Type B pancreatic cell (in vitro differentiated cells): Measurements from ENCODE around the gene RAD9A. TPM values are rescaled to one million over a fixed set of nuclear protein-coding genes. Genes with fewer than 3 reads are reported as not detected.

Source experiments
- DNase-seq: peaks from one replicate; pipeline ENCODE4 v3.0.0; 2021; ENCODE audit warnings: mixed read lengths; ENCODE audit not compliant: unreplicated experiment; ENCODE audit errors: extremely low spot score
- H3K27ac Mint-ChIP-seq: 2 replicates; pipeline ENCODE4 v1.8.0; 2021; ENCODE audit warnings: mild to moderate bottlenecking, mixed read lengths
- H3K27me3 Mint-ChIP-seq: 2 replicates; pipeline ENCODE4 v1.8.0; 2021; ENCODE audit warnings: mixed read lengths
- H3K36me3 Mint-ChIP-seq: 2 replicates; pipeline ENCODE4 v1.8.0; 2021; ENCODE audit warnings: mixed read lengths
- H3K4me1 Mint-ChIP-seq: one replicate; pipeline ENCODE4 v1.8.0; 2021; ENCODE audit warnings: mixed read lengths; ENCODE audit not compliant: unreplicated experiment
- H3K4me3 Mint-ChIP-seq: 2 replicates; pipeline ENCODE4 v1.8.0; 2021; ENCODE audit warnings: mild to moderate bottlenecking, mixed read lengths
- H3K9me3 Mint-ChIP-seq: 2 replicates; pipeline ENCODE4 v1.8.0; 2021; ENCODE audit warnings: mixed read lengths
- total RNA-seq: library from RNA; stranded (reverse); gene quantifications from 2 replicates; pipeline ENCODE4 v1.2.1, GENCODE V29; 2021; ENCODE audit warnings: low replicate concordance
- TF ChIP-seq, protein P1 (sequence below): fragments of 200-600 bp; sonication (generic); conservative IDR thresholded peaks from 2 replicates; pipeline ENCODE4 v1.5.0; 2021; ENCODE audit warnings: antibody characterized with exemption, mild to moderate bottlenecking

Gene RAD9A
- total RNA-seq, 1 donor from 2014 or later = 41.2 TPM

GRCh38 chr11:67395555-67396258 is 3.9 kb downstream of the RAD9A start:
- DNase-seq = no peak
- H3K9me3 Mint-ChIP-seq = no peaks in the 10 kb centered on the region
- no peak overlapping the region for H3K27ac Mint-ChIP-seq
- H3K27me3 Mint-ChIP-seq = no peaks in the 10 kb centered on the region
- no peak overlapping the region for H3K4me3 Mint-ChIP-seq
- H3K36me3 Mint-ChIP-seq = no peaks in the 10 kb centered on the region
- peaks cover 8% of the 10 kb centered on the region for H3K4me1 Mint-ChIP-seq
- TF ChIP-seq, protein P1, sequence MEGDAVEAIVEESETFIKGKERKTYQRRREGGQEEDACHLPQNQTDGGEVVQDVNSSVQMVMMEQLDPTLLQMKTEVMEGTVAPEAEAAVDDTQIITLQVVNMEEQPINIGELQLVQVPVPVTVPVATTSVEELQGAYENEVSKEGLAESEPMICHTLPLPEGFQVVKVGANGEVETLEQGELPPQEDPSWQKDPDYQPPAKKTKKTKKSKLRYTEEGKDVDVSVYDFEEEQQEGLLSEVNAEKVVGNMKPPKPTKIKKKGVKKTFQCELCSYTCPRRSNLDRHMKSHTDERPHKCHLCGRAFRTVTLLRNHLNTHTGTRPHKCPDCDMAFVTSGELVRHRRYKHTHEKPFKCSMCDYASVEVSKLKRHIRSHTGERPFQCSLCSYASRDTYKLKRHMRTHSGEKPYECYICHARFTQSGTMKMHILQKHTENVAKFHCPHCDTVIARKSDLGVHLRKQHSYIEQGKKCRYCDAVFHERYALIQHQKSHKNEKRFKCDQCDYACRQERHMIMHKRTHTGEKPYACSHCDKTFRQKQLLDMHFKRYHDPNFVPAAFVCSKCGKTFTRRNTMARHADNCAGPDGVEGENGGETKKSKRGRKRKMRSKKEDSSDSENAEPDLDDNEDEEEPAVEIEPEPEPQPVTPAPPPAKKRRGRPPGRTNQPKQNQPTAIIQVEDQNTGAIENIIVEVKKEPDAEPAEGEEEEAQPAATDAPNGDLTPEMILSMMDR = no peak

GRCh38 chr11:67396259-67396581 is 4.4 kb downstream of the RAD9A start:
- Mint-ChIP-seq H3K36me3 (no peaks in the 10 kb centered on the region), H3K27ac (no peak overlapping the region), H3K9me3 (no peaks in the 10 kb centered on the region), H3K4me3 (no peak overlapping the region), H3K27me3 (no peaks in the 10 kb centered on the region), H3K4me1 (peaks cover 8% of the 10 kb centered on the region)
- DNase-seq = no peak
- TF ChIP-seq, protein P1 = no peak

- no peak for DNase-seq
- Mint-ChIP-seq H3K27me3 (no peaks in the 10 kb centered on the region), H3K4me3 (no peak overlapping the region)
Measured at GRCh38 chr11:67396587-67397389, 5.0 kb downstream of the RAD9A start.

GRCh38 chr11:67397536-67397935 is 5.8 kb downstream of the RAD9A start:
- DNase-seq = no peak
- Mint-ChIP-seq H3K4me3 (no peak overlapping the region), H3K4me1 (peaks cover 7% of the 10 kb centered on the region), H3K9me3 (no peaks in the 10 kb centered on the region), H3K27me3 (no peaks in the 10 kb centered on the region), H3K36me3 (no peaks in the 10 kb centered on the region), H3K27ac (no peak overlapping the region)
- TF ChIP-seq, protein P1 = no peak

More at GRCh38 chr11:67396587-67397389, 5.0 kb downstream of the RAD9A start:
- Mint-ChIP-seq H3K27ac (no peak overlapping the region), H3K9me3 (no peaks in the 10 kb centered on the region), H3K36me3 (no peaks in the 10 kb centered on the region), H3K4me1 (peaks cover 8% of the 10 kb centered on the region)
- TF ChIP-seq, protein P1 = no peak

GRCh38 chr11:67397986-67398660 is 6.3 kb downstream of the RAD9A start:
- H3K27ac Mint-ChIP-seq = no peak overlapping the region
- H3K4me1 Mint-ChIP-seq = peaks cover 4% of the 10 kb centered on the region

More at GRCh38 chr11:67397986-67398660, 6.3 kb downstream of the RAD9A start:
- Mint-ChIP-seq H3K36me3 (no peaks in the 10 kb centered on the region), H3K27me3 (no peaks in the 10 kb centered on the region), H3K4me3 (no peak overlapping the region), H3K9me3 (no peaks in the 10 kb centered on the region)
- TF ChIP-seq, protein P1 = no peak
- DNase-seq = no peak
